IMR-90 (cell line): ENCODE measurements around the gene TBC1D10B.

ENCODE experiments used
- CTCF ChIP-seq: conservative IDR thresholded peaks from 2 replicates; pipeline ENCODE4 v1.5.1; 2012; ENCODE audit warnings: mild to moderate bottlenecking, low read depth, low read length, improper control_type of control experiment
- RAD21 ChIP-seq: IDR thresholded peaks from 2 replicates; pipeline ENCODE4 v1.6.1; 2012; ENCODE audit warnings: low read length, improper control_type of control experiment
- RFX5 ChIP-seq: IDR thresholded peaks from 2 replicates; pipeline ENCODE4 v1.8.0; 2012; ENCODE audit warnings: low read depth, mild to moderate bottlenecking, low read length, moderate library complexity

- TF ChIP-seq RAD21 (no peak), CTCF (no peak), RFX5 (no peak)
Measured at GRCh38 chr16:30335598-30336474, 34.5 kb downstream of the TBC1D10B start.
